Measurements from ENCODE around the gene PATL1. TPM values are rescaled to one million over a fixed set of nuclear protein-coding genes. Genes with fewer than 3 reads are reported as not detected.

Gene PATL1, protein sequence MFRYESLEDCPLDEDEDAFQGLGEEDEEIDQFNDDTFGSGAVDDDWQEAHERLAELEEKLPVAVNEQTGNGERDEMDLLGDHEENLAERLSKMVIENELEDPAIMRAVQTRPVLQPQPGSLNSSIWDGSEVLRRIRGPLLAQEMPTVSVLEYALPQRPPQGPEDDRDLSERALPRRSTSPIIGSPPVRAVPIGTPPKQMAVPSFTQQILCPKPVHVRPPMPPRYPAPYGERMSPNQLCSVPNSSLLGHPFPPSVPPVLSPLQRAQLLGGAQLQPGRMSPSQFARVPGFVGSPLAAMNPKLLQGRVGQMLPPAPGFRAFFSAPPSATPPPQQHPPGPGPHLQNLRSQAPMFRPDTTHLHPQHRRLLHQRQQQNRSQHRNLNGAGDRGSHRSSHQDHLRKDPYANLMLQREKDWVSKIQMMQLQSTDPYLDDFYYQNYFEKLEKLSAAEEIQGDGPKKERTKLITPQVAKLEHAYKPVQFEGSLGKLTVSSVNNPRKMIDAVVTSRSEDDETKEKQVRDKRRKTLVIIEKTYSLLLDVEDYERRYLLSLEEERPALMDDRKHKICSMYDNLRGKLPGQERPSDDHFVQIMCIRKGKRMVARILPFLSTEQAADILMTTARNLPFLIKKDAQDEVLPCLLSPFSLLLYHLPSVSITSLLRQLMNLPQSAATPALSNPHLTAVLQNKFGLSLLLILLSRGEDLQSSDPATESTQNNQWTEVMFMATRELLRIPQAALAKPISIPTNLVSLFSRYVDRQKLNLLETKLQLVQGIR
- total RNA-seq, result 10 to 100 TPM; 13.5 to 93.9 (median 20.9) TPM

- Histone ChIP-seq H3K9me3 (no peaks in the 10 kb centered on the region), H3K27ac (peak within 1 kb of the TSS; percentile 95 to 99 (median 98)), H3K36me3 (peaks cover 0 to 24% (median 13%) of the 10 kb centered on the region in 4 donors), H3K4me3 (peak within 1 kb of the TSS; percentile 67 to 97 (median 69)), H3K27me3 (no peaks in the 10 kb centered on the region), H3K4me1 (peaks cover 6 to 35% (median 24%) of the 10 kb centered on the region in 4 donors)
- in situ Hi-C loops (cut with MboI; ENCODE audit: low pct_ligation_motif_present in 1 of 4, low pct_unique_long_range_greater_than_20kb in 1 of 4, low sequenced_read_pairs in 3 of 4), result loop anchor here in 1 of 4 donors (5.0 kb wide), 1 partner anchor 52 kb away; the partner anchor contains the start of gene OSBP
- TF ChIP-seq EP300 (IDR thresholded peaks at IDR 0.05; ENCODE audit: low read depth) (no peak), POLR2A (IDR thresholded peaks at IDR 0.05) (peak; percentile 86), CTCF (IDR thresholded peaks at IDR 0.05) (no peak), POLR2AphosphoS5 (IDR thresholded peaks at IDR 0.05) (peak; percentile 88 to 90 (median 89))
- 0% methylated on average over 43 of the region's 68 CpGs; no CpG with 5 or more reads in 1 of the 2 donors for WGBS, 2 donors (ENCODE audit: low coverage in 1 of 2)
- intact Hi-C loops (cut with DNase I; ENCODE audit: low total_unique reads), result loop anchor here (5.0 kb wide), 1 partner anchor 52 kb away; the partner anchor contains the start of gene OSBP
- peak; percentile 100 for DNase-seq
Measured at GRCh38 chr11:59668950-59669610, at the start of gene PATL1. PATL1 (minus strand) TSS chr11:59669037; CDS start chr11:59668895, 142 bp downstream.

GRCh38 chr11:59716051-59716450 lies 47.2 kb upstream of the PATL1 start:
- Histone ChIP-seq H3K27me3 (no peaks in the 10 kb centered on the region), H3K9me3 (no peaks in the 10 kb centered on the region), H3K4me3 (no peak overlapping the region), H3K4me1 (no peaks in the 10 kb centered on the region), H3K36me3 (no peaks in the 10 kb centered on the region), H3K27ac (no peak overlapping the region)
- 61 to 71% methylated on average over 3 of the region's 3 CpGs for WGBS, 2 donors (ENCODE audit: low coverage in 1 of 2)
- no peak for DNase-seq
- TF ChIP-seq POLR2AphosphoS5 (IDR thresholded peaks at IDR 0.05) (no peak), CTCF (IDR thresholded peaks at IDR 0.05) (no peak), POLR2A (IDR thresholded peaks at IDR 0.05) (no peak), EP300 (IDR thresholded peaks at IDR 0.05; ENCODE audit: low read depth) (no peak)
- intact Hi-C loops (cut with DNase I; ENCODE audit: low total_unique reads), result no loop called here
- in situ Hi-C loops (cut with MboI; ENCODE audit: low pct_ligation_motif_present in 1 of 4, low pct_unique_long_range_greater_than_20kb in 1 of 4, low sequenced_read_pairs in 3 of 4), result no loop called here

DNA sequence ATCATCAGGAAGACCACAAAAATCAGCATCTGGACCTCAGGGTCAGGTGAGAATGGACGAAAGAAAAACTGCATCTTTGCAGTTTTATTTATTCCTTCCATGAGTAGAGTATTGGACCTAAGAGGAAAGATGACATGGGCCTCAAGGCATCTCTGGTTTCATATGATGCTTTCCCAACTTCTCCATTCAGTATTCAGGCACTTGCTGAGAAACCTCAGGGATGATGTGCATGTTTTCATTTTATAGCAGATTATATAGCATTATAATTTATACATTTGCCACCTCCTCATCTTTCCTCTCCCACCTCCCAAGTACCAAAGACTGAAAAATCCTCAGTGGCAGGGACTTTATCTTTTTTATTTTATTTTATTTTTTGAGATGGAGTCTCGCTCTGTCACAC lies 44.9 kb upstream of the PATL1 start, which contains the start of gene OR10V1:
TSS of gene OR10V1 (minus strand) at position 101 of the 400 bp plus-strand sequence. CDS start at position 101, 0 bp downstream.
- in situ Hi-C loops (cut with MboI; ENCODE audit: low pct_ligation_motif_present in 1 of 4, low pct_unique_long_range_greater_than_20kb in 1 of 4, low sequenced_read_pairs in 3 of 4), result no loop called here
- WGBS, 2 donors (ENCODE audit: low coverage in 1 of 2), result 64 to 87% methylated on average over 2 of the region's 2 CpGs
- no peak for TF ChIP-seq EP300 (IDR thresholded peaks at IDR 0.05; ENCODE audit: low read depth)
- no peak for TF ChIP-seq POLR2AphosphoS5 (IDR thresholded peaks at IDR 0.05)
- no peak for TF ChIP-seq POLR2A (IDR thresholded peaks at IDR 0.05)
- TF ChIP-seq CTCF (IDR thresholded peaks at IDR 0.05), result no peak
- Histone ChIP-seq H3K9me3 (no peaks in the 10 kb centered on the region), H3K27me3 (no peaks in the 10 kb centered on the region), H3K36me3 (no peaks in the 10 kb centered on the region), H3K27ac (no peak within 1 kb of the TSS), H3K4me1 (no peaks in the 10 kb centered on the region), H3K4me3 (no peak within 1 kb of the TSS)
- no peak for DNase-seq
- intact Hi-C loops (cut with DNase I; ENCODE audit: low total_unique reads), result no loop called here

All from transverse colon (tissue), 4 donors.